ENCODE measurements around the gene MALSU1. TPM values are rescaled to one million over a fixed set of nuclear protein-coding genes. Genes with fewer than 3 reads are reported as not detected.

MALSU1 gene
- polyA plus RNA-seq, 4 donors: 34.4 to 42.7 (median 36.2) TPM

GRCh38 chr7:23335621-23336020 lies 36.5 kb downstream of the MALSU1 start:
- peaks cover 0 to 12% (median 0%) of the 10 kb centered on the region in 3 donors for H3K4me1 ChIP-seq (ENCODE audit: control insufficient read depth in 3 of 3, insufficient read depth in 2 of 3, low read depth in 1 of 3, low read length in 2 of 3)
- no peak overlapping the region for H3K27ac ChIP-seq (ENCODE audit: low read depth in 1 of 3, low read length in 2 of 3)
- peaks cover 0 to 33% (median 0%) of the 10 kb centered on the region in 3 donors for H3K36me3 ChIP-seq (ENCODE audit: control insufficient read depth in 3 of 3, insufficient read depth in 2 of 3, low read depth in 1 of 3, low read length in 3 of 3)
- H3K9me3 ChIP-seq (ENCODE audit: control insufficient read depth in 2 of 2, insufficient read depth in 1 of 2, low read depth in 1 of 2, low read length in 1 of 2): peaks cover 0 to 7% of the 10 kb centered on the region in 2 donors
- FAIRE-seq: no peak
- WGBS, 3 donors: 49 to 71% (median 69%) methylated on average over 6 of the region's 6 CpGs
- no peak for DNase-seq
- H3K27me3 ChIP-seq (ENCODE audit: control insufficient read depth in 3 of 3, insufficient read depth in 3 of 3, low read length in 3 of 3): no peaks in the 10 kb centered on the region
- no peak overlapping the region for H3K4me3 ChIP-seq (ENCODE audit: low read depth in 1 of 3, low read length in 3 of 3)

DNA sequence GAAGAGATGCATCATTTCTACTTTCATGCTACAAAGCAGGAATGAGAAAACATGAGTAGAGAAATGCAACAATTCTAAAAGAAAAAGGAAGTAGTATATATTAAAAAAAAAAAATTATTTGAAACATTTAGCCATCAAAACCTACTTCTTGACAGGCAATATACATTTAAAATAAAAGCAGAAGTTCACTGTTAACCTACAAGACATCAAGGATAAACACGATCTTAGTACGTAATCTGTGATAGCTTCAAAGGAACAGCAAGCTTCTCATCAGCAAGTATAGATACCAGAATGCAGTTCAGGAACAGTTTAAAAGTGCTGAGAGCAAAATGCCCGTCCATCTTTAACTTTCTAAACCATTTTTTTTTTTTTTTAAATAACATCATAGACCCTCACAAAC lies 36.9 kb downstream of the MALSU1 start:
- H3K36me3 ChIP-seq (ENCODE audit: control insufficient read depth in 3 of 3, insufficient read depth in 2 of 3, low read depth in 1 of 3, low read length in 3 of 3): peaks cover 0 to 36% (median 0%) of the 10 kb centered on the region in 3 donors
- no peak for FAIRE-seq
- no peak overlapping the region for H3K27ac ChIP-seq (ENCODE audit: low read depth in 1 of 3, low read length in 2 of 3)
- peaks cover 0 to 7% of the 10 kb centered on the region in 2 donors for H3K9me3 ChIP-seq (ENCODE audit: control insufficient read depth in 2 of 2, insufficient read depth in 1 of 2, low read depth in 1 of 2, low read length in 1 of 2)
- peaks cover 0 to 12% (median 0%) of the 10 kb centered on the region in 3 donors for H3K4me1 ChIP-seq (ENCODE audit: control insufficient read depth in 3 of 3, insufficient read depth in 2 of 3, low read depth in 1 of 3, low read length in 2 of 3)
- WGBS, 3 donors: 78 to 82% (median 79%) methylated on average over 3 of the region's 3 CpGs
- no peak overlapping the region for H3K4me3 ChIP-seq (ENCODE audit: low read depth in 1 of 3, low read length in 3 of 3)
- DNase-seq: no peak
- no peaks in the 10 kb centered on the region for H3K27me3 ChIP-seq (ENCODE audit: control insufficient read depth in 3 of 3, insufficient read depth in 3 of 3, low read length in 3 of 3)

DNA sequence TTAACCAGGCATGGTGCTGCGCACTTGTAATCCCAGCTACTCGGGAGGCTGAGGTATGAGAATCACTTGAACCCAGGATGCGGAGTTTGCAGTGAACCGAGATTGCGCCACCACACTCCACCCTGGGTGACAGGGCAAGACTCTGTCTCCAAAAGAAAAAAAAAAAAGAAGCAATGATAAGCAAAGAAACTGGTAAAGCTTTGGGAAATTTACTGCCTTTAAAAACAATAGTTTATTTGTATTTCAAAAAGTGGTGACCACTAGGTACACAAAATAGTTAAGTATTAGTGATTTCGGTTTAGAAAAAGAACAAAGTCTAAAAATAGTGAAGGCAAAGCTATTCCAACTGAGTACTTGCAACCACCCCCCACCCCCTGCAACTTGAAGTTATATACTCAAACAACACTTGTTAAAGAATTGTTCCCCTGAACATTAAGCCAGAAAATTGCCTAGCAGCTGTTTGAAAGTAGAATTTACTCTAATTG lies 37.7 kb downstream of the MALSU1 start:
- no peak for DNase-seq
- peaks cover 0 to 12% (median 0%) of the 10 kb centered on the region in 3 donors for H3K4me1 ChIP-seq (ENCODE audit: control insufficient read depth in 3 of 3, insufficient read depth in 2 of 3, low read depth in 1 of 3, low read length in 2 of 3)
- H3K4me3 ChIP-seq (ENCODE audit: low read depth in 1 of 3, low read length in 3 of 3): no peak overlapping the region
- peaks cover 0 to 40% (median 0%) of the 10 kb centered on the region in 3 donors for H3K36me3 ChIP-seq (ENCODE audit: control insufficient read depth in 3 of 3, insufficient read depth in 2 of 3, low read depth in 1 of 3, low read length in 3 of 3)
- peaks cover 0 to 7% of the 10 kb centered on the region in 2 donors for H3K9me3 ChIP-seq (ENCODE audit: control insufficient read depth in 2 of 2, insufficient read depth in 1 of 2, low read depth in 1 of 2, low read length in 1 of 2)
- H3K27ac ChIP-seq (ENCODE audit: low read depth in 1 of 3, low read length in 2 of 3): no peak overlapping the region
- WGBS, 3 donors: 85 to 89% (median 86%) methylated on average over 6 of the region's 6 CpGs
- H3K27me3 ChIP-seq (ENCODE audit: control insufficient read depth in 3 of 3, insufficient read depth in 3 of 3, low read length in 3 of 3): no peaks in the 10 kb centered on the region
- FAIRE-seq: no peak

DNA sequence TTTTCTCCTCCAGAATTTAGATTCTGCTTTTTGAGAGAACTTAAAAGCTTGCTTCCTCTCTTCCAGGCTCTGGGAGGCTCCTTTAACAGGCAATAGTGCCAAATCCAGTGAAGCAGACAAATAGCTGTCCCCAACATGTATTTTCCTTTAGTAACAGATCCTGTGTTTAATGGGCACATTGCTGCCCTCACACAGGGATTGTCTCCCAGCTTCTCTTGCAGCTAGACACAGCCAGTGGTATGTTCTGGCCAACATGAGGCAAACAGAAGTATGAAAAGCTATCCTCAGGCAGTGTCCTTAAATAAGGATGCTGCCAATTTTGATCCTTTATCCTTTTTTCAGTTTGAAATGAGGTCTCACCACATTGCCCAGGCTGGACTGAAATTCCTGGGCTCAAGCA lies 38.2 kb downstream of the MALSU1 start:
- H3K4me3 ChIP-seq (ENCODE audit: low read depth in 1 of 3, low read length in 3 of 3): no peak overlapping the region
- FAIRE-seq (no peak), DNase-seq (no peak)
- H3K9me3 ChIP-seq (ENCODE audit: control insufficient read depth in 2 of 2, insufficient read depth in 1 of 2, low read depth in 1 of 2, low read length in 1 of 2): peaks cover 0 to 7% of the 10 kb centered on the region in 2 donors
- no peak overlapping the region for H3K27ac ChIP-seq (ENCODE audit: low read depth in 1 of 3, low read length in 2 of 3)
- H3K36me3 ChIP-seq (ENCODE audit: control insufficient read depth in 3 of 3, insufficient read depth in 2 of 3, low read depth in 1 of 3, low read length in 3 of 3): peaks cover 0 to 42% (median 0%) of the 10 kb centered on the region in 3 donors
- H3K27me3 ChIP-seq (ENCODE audit: control insufficient read depth in 3 of 3, insufficient read depth in 3 of 3, low read length in 3 of 3): no peaks in the 10 kb centered on the region
- H3K4me1 ChIP-seq (ENCODE audit: control insufficient read depth in 3 of 3, insufficient read depth in 2 of 3, low read depth in 1 of 3, low read length in 2 of 3): peaks cover 0 to 12% (median 0%) of the 10 kb centered on the region in 3 donors

DNA sequence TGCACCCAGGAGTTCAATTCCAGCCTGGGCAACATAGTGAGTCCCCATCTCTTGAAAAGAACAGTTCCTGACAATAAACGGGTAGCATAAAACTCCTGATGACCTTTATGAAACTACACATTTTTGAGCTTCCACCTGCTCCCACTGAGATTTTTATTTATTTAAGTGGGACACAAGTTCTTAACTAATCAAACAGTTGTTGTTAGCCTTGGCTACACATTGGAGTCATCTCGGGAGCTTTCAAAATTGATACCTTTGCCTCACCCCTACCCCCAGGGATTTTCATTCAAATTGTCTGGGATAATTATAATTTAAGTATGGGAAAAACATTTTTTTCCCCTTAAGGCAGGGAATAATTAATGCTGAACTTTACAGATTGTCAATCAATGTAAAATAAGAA lies 39.3 kb downstream of the MALSU1 start:
- Histone ChIP-seq H3K9me3 (ENCODE audit: control insufficient read depth in 2 of 2, insufficient read depth in 1 of 2, low read depth in 1 of 2, low read length in 1 of 2) (peaks cover 0 to 7% of the 10 kb centered on the region in 2 donors), H3K27me3 (ENCODE audit: control insufficient read depth in 3 of 3, insufficient read depth in 3 of 3, low read length in 3 of 3) (no peaks in the 10 kb centered on the region), H3K4me3 (ENCODE audit: low read depth in 1 of 3, low read length in 3 of 3) (no peak overlapping the region), H3K36me3 (ENCODE audit: control insufficient read depth in 3 of 3, insufficient read depth in 2 of 3, low read depth in 1 of 3, low read length in 3 of 3) (peaks cover 0 to 40% (median 0%) of the 10 kb centered on the region in 3 donors), H3K27ac (ENCODE audit: low read depth in 1 of 3, low read length in 2 of 3) (no peak overlapping the region), H3K4me1 (ENCODE audit: control insufficient read depth in 3 of 3, insufficient read depth in 2 of 3, low read depth in 1 of 3, low read length in 2 of 3) (peaks cover 0 to 12% (median 0%) of the 10 kb centered on the region in 3 donors)
- DNase-seq (no peak), FAIRE-seq (no peak)
- WGBS, 3 donors: 83 to 90% (median 88%) methylated on average over 2 of the region's 2 CpGs

GRCh38 chr7:23338863-23339262 lies 39.7 kb downstream of the MALSU1 start:
- WGBS, 3 donors: 54 to 72% (median 71%) methylated on average over 2 of the region's 2 CpGs
- H3K36me3 ChIP-seq (ENCODE audit: control insufficient read depth in 3 of 3, insufficient read depth in 2 of 3, low read depth in 1 of 3, low read length in 3 of 3): peaks cover 0 to 39% (median 0%) of the 10 kb centered on the region in 3 donors
- peaks cover 0 to 7% of the 10 kb centered on the region in 2 donors for H3K9me3 ChIP-seq (ENCODE audit: control insufficient read depth in 2 of 2, insufficient read depth in 1 of 2, low read depth in 1 of 2, low read length in 1 of 2)

DNA sequence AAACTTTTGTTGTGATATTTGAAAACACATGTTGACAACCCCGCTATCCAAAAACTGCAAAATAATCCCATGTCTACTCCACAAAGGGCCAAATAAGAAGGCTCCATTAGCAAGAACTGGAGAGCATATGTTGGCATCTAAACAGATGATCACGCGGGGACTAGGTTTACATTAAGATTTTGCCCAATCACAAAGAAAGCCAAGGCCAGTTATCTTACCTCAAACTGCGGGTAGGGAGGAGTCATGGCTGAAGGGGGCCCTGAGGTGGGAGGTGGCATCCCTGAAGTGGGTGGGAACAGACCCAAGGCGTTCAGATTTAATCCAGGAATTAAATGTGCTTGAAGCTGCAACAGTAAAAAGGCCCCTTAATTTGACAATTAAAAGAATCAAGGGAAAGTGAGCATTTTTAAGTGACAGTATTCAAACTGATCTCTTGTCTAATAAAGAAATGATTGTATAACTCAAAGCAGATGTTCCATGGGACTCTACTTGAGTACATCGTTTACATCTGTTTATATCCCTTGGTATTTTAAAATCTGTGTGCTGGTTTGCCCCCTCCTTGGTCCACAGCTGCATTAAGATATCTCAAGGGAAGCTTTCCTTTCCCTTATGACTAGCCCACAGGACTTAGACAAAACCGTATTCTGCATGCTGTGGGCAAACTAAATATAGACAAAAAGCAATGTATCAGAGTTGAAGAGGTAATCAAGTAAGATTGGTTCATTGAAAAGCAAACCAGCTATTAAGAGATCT lies 42.9 kb downstream of the MALSU1 start:
- Histone ChIP-seq H3K36me3 (ENCODE audit: control insufficient read depth in 3 of 3, insufficient read depth in 2 of 3, low read depth in 1 of 3, low read length in 3 of 3) (peaks cover 0 to 33% (median 0%) of the 10 kb centered on the region in 3 donors), H3K9me3 (ENCODE audit: control insufficient read depth in 2 of 2, insufficient read depth in 1 of 2, low read depth in 1 of 2, low read length in 1 of 2) (peaks cover 0 to 7% of the 10 kb centered on the region in 2 donors), H3K27me3 (ENCODE audit: control insufficient read depth in 3 of 3, insufficient read depth in 3 of 3, low read length in 3 of 3) (no peaks in the 10 kb centered on the region), H3K4me3 (ENCODE audit: low read depth in 1 of 3, low read length in 3 of 3) (no peak overlapping the region), H3K27ac (ENCODE audit: low read depth in 1 of 3, low read length in 2 of 3) (no peak overlapping the region), H3K4me1 (ENCODE audit: control insufficient read depth in 3 of 3, insufficient read depth in 2 of 3, low read depth in 1 of 3, low read length in 2 of 3) (peaks cover 0 to 2% (median 0%) of the 10 kb centered on the region in 3 donors)
- DNase-seq (no peak), FAIRE-seq (no peak)
- 78 to 86% (median 82%) methylated on average over 7 of the region's 7 CpGs for WGBS, 3 donors

More at GRCh38 chr7:23338863-23339262, 39.7 kb downstream of the MALSU1 start:
- Histone ChIP-seq H3K4me1 (ENCODE audit: control insufficient read depth in 3 of 3, insufficient read depth in 2 of 3, low read depth in 1 of 3, low read length in 2 of 3) (peaks cover 0 to 10% (median 0%) of the 10 kb centered on the region in 3 donors), H3K27ac (ENCODE audit: low read depth in 1 of 3, low read length in 2 of 3) (no peak overlapping the region), H3K4me3 (ENCODE audit: low read depth in 1 of 3, low read length in 3 of 3) (no peak overlapping the region), H3K27me3 (ENCODE audit: control insufficient read depth in 3 of 3, insufficient read depth in 3 of 3, low read length in 3 of 3) (no peaks in the 10 kb centered on the region)
- DNase-seq: no peak
- no peak for FAIRE-seq

DNA sequence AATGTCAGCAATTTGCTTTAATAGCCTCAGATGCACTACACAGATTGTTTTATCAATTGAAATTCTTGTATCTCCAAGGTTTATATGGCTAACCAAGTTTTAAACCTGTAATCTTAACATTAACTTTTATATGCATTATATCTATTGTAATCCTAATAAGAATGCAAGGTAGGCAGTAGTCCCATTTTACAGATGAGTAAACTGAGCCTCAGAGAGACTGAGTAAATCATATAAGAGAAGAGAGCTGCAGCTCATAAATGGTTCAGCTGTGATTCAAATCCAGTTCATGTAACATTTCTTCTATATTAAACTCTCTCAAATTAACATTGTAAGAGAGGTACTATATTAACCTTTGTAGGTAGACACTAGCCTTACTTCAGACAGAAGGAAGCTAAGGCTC lies 44.0 kb downstream of the MALSU1 start:
- peaks cover 0 to 28% (median 0%) of the 10 kb centered on the region in 3 donors for H3K36me3 ChIP-seq (ENCODE audit: control insufficient read depth in 3 of 3, insufficient read depth in 2 of 3, low read depth in 1 of 3, low read length in 3 of 3)
- DNase-seq (no peak), FAIRE-seq (no peak)
- H3K27ac ChIP-seq (ENCODE audit: low read depth in 1 of 3, low read length in 2 of 3): no peak overlapping the region
- peaks cover 0 to 2% (median 0%) of the 10 kb centered on the region in 3 donors for H3K4me1 ChIP-seq (ENCODE audit: control insufficient read depth in 3 of 3, insufficient read depth in 2 of 3, low read depth in 1 of 3, low read length in 2 of 3)
- no peak overlapping the region for H3K4me3 ChIP-seq (ENCODE audit: low read depth in 1 of 3, low read length in 3 of 3)
- H3K9me3 ChIP-seq (ENCODE audit: control insufficient read depth in 2 of 2, insufficient read depth in 1 of 2, low read depth in 1 of 2, low read length in 1 of 2): no peaks in the 10 kb centered on the region
- H3K27me3 ChIP-seq (ENCODE audit: control insufficient read depth in 3 of 3, insufficient read depth in 3 of 3, low read length in 3 of 3): no peaks in the 10 kb centered on the region

All from small intestine (tissue), 7 donors.